ENCODE measurements around the gene IPO7. TPM values are rescaled to one million over a fixed set of nuclear protein-coding genes. Genes with fewer than 3 reads are reported as not detected.
"Not testable (repeated sequence)": the region's sequence is repeated elsewhere in the genome, so short reads cannot be mapped to it uniquely, and the experiment has no call there.

Gene IPO7
- 188 and 204 TPM in 2 replicates for total RNA-seq (2014; rRNA removed; shearing (Covaris generic))

DNA sequence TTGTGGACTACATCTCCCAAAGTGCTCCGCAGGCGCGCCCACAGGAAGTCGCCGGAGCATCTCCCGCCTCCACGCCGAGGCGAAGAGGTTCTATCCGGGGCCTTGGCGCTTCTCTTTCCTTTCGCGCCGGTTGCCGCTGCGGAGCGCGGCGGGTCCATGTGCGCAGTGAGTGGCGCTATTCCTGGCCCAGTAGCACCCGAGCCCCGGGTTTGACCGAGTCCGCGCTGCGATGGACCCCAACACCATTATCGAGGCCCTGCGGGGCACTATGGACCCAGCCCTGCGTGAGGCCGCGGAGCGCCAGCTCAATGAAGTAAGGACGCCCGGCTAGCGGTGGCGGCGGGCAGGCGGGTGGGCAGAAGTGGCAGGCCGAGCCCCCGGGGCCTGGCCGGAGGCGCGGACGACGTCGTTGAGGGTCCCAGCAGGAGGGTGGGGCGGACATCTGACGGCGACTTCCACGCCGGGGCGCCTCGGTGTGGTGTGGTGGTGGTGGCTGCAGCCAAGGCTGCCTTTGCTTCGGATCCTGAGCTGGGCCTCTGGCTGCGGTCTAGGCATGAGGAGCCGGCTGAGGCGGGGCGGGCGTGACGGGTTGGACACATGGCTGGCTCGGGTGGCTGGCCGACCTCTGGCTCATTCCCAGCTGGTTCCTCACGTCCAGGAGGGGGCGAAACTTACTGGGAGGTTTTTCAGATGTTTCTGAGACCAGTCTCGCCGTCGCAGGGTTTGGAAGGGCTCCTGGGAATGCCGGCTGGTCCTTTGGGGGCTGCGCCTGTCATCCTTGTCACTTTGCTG is at the start of gene IPO7:
Gene IPO7 (plus strand): TSS at position 118 of the 792 bp plus-strand sequence. CDS start 112 bp downstream, at position 230.
- DNase-seq, result peak; percentile 96
- no peaks in the 10 kb centered on the region for H3K27me3 ChIP-seq
- peaks cover 38% of the 10 kb centered on the region for H3K36me3 ChIP-seq
- peaks cover 12% of the 10 kb centered on the region; the same call in 1 of the 2 replicates for H3K4me1 ChIP-seq
- peak within 1 kb of the TSS; percentile 87 for H3K4me3 ChIP-seq
- no peaks in the 10 kb centered on the region for H3K9me3 ChIP-seq (replicated peaks)
- H3K27ac ChIP-seq, result peak within 1 kb of the TSS; percentile 96

DNA sequence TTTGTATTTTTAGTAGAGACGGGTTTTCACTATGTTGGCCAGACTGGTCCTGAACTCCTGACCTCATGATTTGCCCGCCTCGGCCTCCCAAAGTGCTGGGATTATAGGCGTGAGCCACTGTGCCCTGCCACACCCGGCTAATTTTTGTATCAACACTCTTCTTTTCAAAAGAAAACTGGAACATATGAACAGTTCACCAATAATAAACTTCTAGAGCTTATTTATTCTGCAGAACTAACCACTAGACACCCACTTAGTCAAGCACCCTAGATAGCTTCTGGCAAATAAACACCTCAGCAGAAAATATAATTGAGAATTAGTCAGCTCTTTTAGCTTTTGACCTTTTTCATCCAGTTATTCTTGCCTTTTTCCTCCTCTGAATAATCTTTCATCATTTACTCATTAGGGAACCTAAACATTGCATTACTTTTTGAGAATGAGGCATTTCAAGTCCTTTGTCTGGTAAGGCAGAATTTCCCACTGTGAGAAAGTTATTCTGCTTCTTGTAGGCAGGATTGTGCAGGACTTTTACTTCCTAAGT is 42.7 kb upstream of the IPO7 start:
- Histone ChIP-seq H3K36me3 (no peaks in the 10 kb centered on the region), H3K27me3 (no peaks in the 10 kb centered on the region)
- no peak for DNase-seq

DNA sequence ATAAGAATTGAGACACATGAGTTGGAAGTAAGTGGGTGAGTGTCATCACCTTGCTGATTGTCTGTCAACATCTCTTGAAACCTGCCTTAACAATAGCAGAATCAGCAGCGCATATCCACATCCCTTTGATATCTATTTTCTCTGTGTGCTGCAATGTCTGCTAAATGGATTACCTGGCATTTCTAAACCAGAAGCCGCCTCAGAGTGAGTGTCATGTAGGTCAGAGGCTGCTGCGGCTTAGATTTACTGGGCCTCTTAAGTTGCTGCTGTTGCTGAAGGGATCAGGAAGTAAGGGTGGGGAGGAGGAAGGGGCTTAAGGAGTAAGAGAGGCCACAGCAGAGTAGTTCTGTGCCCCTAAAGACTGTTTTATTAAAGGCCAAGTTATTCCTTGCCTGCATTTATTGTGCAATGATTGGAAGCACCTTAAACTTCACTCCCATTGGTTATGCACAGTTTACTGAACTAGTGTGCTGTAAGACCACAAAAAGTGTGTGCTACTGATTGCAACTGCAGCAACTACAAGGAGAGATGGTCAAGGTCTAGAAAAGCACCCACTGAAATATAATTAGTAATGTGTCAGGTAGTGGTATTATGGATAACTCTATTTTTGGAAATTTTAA is 40.3 kb upstream of the IPO7 start:
- Histone ChIP-seq H3K27ac (no peak overlapping the region), H3K36me3 (no peaks in the 10 kb centered on the region), H3K4me1 (no peaks in the 10 kb centered on the region), H3K4me3 (no peak overlapping the region), H3K27me3 (no peaks in the 10 kb centered on the region), H3K9me3 (replicated peaks) (no peaks in the 10 kb centered on the region)
- no peak for DNase-seq

More for the DNA sequence above, 42.7 kb upstream of the IPO7 start:
- no peak overlapping the region for H3K27ac ChIP-seq
- H3K4me1 ChIP-seq, result no peaks in the 10 kb centered on the region
- H3K9me3 ChIP-seq (replicated peaks), result no peaks in the 10 kb centered on the region
- no peak overlapping the region for H3K4me3 ChIP-seq

DNA sequence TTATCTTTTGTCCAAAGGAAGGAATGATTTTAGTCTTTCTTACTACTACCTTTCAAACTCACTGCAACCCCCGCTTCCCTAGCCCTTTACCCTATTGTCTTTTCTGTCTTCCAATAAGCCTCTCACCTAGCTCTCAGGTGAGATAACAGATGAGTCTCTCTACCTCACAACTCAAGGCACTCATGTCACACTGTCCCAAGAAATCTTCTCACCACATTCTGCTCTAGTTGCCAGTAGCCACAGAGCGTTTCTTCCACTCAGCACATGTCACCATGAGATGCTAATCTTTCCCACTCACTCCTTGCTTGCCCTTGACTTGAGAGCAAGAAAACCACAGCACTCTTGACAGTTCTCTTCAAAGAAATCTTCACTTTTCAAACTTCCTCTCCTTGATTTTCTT is 37.4 kb upstream of the IPO7 start:
- no peaks in the 10 kb centered on the region; the same call in 1 of the 2 replicates for H3K9me3 ChIP-seq (replicated peaks)

DNA sequence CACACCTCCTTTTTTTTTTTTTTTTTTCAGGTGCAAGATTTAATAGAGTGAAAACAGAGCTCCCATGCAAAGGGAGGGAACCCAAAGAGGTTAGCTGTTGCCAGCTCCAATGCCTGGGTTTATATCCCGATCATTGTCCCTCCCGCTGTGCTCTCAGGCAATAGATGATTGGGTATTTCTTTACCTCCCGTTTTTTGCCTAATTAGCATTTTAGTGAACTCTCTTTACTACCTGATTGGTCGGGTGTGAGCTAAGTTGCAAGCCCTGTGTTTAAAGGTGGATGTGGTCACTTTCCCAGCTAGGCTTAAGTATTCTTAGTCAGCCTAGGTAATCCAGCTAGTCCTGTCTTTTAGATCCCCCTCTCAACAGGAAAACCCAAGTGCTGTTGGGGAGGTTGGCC is 36.7 kb upstream of the IPO7 start:
- not testable (repeated sequence) for DNase-seq; H3K27me3 ChIP-seq; H3K9me3 ChIP-seq (replicated peaks); H3K4me3 ChIP-seq; H3K27ac ChIP-seq; H3K36me3 ChIP-seq; H3K4me1 ChIP-seq

More for the DNA sequence above, 37.4 kb upstream of the IPO7 start:
- no peak overlapping the region for H3K27ac ChIP-seq
- H3K4me3 ChIP-seq, result no peak overlapping the region
- no peaks in the 10 kb centered on the region for H3K27me3 ChIP-seq
- no peak for DNase-seq
- H3K4me1 ChIP-seq, result no peaks in the 10 kb centered on the region
- no peaks in the 10 kb centered on the region for H3K36me3 ChIP-seq

DNA sequence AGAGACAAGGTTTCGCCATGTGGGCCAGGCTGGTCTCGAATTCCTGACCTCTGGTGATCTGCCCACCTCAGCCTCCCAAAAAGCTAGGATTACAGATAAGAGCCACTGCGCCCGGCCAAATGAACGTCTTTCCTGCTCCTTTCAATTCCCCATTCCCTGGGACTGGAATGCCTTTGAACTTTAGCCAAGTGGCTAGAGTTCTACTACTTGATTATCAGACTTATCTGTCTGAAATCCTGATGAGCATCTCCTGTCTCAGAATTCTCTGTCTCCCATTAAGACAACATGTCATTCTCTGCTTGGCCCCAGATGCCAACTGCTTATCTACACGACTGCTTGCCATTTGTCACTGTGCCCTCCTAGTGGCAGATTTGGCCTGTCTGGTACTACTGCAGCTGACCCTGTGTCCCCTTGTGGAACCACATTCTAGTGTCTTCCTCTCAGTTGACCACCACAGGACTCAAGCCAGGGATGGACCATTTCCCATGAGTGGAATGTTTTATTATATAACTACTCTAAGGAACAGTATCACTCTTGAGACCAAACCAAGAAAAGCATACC is 33.1 kb upstream of the IPO7 start:
- DNase-seq, result no peak
- no peak overlapping the region for H3K4me3 ChIP-seq
- no peaks in the 10 kb centered on the region; the same call in 1 of the 2 replicates for H3K9me3 ChIP-seq (replicated peaks)
- H3K27me3 ChIP-seq, result no peaks in the 10 kb centered on the region
- no peaks in the 10 kb centered on the region for H3K36me3 ChIP-seq
- no peak overlapping the region for H3K27ac ChIP-seq
- no peaks in the 10 kb centered on the region for H3K4me1 ChIP-seq

DNA sequence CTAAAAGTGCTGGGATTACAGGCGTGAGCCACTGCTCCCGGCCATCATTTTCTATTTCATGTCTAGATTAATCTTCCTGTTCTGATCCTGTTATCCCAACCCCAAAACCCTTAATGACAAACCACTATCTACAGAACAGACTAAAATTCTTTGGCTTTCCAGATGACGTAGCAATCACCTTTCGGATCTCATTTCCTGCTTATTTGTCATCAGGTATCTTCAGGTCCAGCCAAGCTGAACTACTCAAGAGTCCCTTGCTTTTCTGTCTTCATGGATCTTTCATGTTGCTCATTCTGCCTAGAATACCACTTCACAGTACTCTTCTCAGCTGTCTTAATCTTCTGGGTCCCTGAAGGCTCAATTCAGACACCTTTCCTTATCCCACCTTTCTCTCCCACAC is 27.4 kb upstream of the IPO7 start:
- H3K27ac ChIP-seq, result no peak overlapping the region
- DNase-seq, result no peak
- H3K9me3 ChIP-seq (replicated peaks), result no peaks in the 10 kb centered on the region; the same call in 1 of the 2 replicates
- no peaks in the 10 kb centered on the region for H3K4me1 ChIP-seq
- H3K36me3 ChIP-seq, result no peaks in the 10 kb centered on the region
- no peaks in the 10 kb centered on the region for H3K27me3 ChIP-seq
- no peak overlapping the region for H3K4me3 ChIP-seq

DNA sequence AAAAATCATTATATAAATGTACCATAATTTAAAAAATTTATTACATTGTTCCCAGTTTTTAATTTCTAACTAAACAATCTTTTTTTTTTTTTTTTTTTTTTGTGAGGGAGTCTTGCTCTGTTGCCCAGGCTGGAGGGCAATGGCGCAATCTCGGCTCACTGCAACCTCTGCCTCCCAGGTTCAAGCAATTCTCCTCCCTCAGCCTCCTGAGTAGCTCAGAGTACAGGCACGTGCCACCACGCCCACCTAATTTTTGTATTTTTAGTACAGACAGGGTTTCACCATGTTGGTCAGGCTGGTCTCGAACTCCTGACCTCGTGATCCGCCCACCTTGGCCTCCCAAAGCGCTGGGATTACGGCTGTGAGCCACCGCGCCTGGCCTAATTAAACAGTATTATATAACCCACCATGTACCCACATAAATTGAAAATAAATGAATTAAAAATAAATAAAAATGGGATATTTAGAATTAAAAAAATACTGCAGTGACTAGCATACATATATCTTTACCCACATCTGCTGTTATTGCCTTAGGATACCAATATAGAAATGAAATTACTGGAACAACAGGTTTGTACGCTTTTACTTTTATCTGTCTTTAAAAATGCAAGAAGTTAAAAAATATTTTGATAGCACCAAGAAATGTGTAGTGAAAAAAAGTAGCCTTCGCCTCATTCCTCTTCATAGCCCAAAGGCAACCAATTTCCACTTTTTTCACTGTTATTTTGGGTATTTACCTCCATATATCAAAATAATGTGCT is 23.4 kb upstream of the IPO7 start:
- H3K9me3 ChIP-seq (replicated peaks); H3K4me3 ChIP-seq; H3K36me3 ChIP-seq; DNase-seq; H3K4me1 ChIP-seq; H3K27me3 ChIP-seq; H3K27ac ChIP-seq: not testable (repeated sequence)

DNA sequence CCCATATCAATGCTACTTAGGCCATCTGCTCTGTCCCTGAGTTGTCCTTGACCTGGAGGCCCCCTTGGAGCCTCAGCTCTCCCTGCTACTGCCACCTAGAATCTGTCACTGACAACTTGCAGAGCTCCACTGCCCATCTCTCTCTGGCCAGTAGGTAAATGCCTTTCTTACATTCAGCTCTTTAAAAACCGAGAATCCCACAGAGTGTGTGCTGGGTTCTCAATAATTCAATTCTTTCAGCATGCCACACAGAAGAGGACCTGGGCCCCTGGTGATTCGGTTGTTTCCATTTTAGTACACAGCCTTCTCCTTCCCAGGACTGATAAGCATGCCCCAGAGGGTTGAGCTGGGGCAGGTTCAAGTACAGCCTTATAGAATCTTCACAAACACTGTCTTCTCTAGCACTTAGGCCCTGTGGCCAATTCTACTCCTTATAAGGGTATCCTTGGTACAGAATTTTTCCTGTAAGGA is 22.0 kb upstream of the IPO7 start:
- peaks cover 5% of the 10 kb centered on the region; the same call in 1 of the 2 replicates for H3K4me1 ChIP-seq
- no peak for DNase-seq
- H3K36me3 ChIP-seq, result no peaks in the 10 kb centered on the region
- no peak overlapping the region for H3K4me3 ChIP-seq
- no peak overlapping the region for H3K27ac ChIP-seq
- no peaks in the 10 kb centered on the region for H3K9me3 ChIP-seq (replicated peaks)
- H3K27me3 ChIP-seq, result no peaks in the 10 kb centered on the region

DNA sequence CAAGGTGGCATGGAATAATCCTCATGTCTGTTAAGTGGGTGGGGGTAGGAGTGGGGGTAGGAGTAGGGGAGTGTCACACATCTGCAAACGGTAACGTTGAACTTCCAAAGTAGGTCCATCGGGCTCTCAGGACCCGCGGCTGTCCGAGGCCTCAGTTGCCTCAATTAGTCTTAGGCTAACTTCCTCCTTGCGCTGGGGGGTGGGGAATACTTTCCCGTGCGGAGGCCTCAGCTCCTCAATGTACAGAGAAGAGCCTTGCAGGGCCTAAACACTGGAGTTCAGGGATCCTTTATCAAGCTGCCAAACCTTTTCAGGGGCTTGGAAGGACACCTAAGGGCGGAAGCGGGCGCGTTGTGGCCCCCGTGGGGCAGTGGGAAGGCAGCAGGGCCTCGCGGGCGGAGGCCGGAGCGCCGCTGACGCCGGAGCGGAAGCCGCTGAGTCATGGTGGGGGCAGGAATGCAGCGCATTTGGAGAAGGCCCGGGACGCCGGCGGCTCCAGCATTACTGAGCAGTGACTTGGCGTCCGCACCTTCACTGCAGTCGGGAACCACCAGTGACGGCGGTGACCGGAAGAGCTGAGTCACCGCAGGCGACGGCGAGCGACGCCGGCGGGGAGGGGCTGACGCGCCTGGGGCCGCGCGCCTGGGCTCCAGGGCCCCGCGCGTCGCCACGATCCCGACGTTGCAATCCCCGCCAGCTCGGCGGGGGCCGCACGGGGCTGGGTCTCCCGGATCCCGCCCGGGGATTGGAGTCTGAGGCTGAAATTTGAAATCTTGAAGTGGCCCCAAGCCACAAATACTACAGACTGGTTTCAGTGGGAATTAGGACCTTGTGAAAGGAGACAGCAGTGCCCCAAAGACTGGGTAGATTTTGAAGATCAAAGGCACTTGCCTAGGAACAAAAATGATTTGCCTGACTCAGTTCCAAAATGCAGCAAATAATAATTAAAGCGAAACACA is 20.2 kb upstream of the IPO7 start:
- no peaks in the 10 kb centered on the region for H3K9me3 ChIP-seq (replicated peaks)
- H3K27me3 ChIP-seq, result no peaks in the 10 kb centered on the region
- no peaks in the 10 kb centered on the region for H3K36me3 ChIP-seq
- H3K4me3 ChIP-seq, result peak overlapping the region; percentile 58
- H3K27ac ChIP-seq, result peak overlapping the region; percentile 91
- H3K4me1 ChIP-seq, result peaks cover 5% of the 10 kb centered on the region; the same call in 1 of the 2 replicates
- peak; percentile 97 for DNase-seq

DNA sequence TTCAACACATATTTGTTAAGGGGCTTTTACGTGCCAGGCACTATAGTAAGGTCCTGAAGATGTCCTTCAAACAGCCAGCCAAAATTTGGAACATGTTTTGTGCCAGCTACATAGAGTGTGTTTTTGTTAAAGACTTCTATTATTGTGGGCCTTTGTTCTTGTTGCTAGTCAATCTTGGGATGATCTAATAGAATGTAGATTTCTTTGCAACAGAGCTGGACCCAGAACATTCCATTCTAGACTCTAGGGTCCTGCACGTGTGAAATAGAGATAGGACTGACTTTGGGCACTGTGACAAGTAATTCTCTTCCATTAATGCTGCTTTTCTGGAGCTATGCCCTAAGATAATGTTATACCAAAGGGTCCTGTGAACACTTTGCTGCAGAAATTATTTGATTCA is 16.9 kb upstream of the IPO7 start:
- no peaks in the 10 kb centered on the region for H3K9me3 ChIP-seq (replicated peaks)
- no peak for DNase-seq
- no peaks in the 10 kb centered on the region for H3K36me3 ChIP-seq
- no peaks in the 10 kb centered on the region for H3K27me3 ChIP-seq
- no peak overlapping the region for H3K27ac ChIP-seq
- no peak overlapping the region for H3K4me3 ChIP-seq
- peaks cover 5% of the 10 kb centered on the region; the same call in 1 of the 2 replicates for H3K4me1 ChIP-seq

DNA sequence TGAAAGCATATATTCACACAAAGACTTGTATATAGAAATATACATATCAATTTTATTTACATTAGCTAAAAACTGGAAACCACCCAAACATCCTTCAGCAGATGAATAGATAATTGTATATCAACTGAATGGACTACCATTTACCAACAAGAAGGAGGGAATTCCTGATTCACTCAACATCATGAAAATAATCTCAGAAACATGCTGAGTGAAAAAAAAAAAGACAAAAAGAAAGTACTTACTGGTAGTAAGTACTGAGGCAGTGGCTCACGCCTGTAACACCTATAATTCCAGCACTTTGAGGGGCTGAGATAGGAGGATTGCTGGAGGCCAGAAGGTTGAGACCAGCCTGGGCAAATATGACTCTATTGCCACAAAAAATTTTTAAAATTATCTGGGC is 7.4 kb upstream of the IPO7 start:
- Histone ChIP-seq H3K27me3 (no peaks in the 10 kb centered on the region), H3K4me3 (no peak overlapping the region), H3K9me3 (replicated peaks) (no peaks in the 10 kb centered on the region), H3K27ac (no peak overlapping the region), H3K4me1 (no peaks in the 10 kb centered on the region), H3K36me3 (no peaks in the 10 kb centered on the region)
- DNase-seq, result no peak

DNA sequence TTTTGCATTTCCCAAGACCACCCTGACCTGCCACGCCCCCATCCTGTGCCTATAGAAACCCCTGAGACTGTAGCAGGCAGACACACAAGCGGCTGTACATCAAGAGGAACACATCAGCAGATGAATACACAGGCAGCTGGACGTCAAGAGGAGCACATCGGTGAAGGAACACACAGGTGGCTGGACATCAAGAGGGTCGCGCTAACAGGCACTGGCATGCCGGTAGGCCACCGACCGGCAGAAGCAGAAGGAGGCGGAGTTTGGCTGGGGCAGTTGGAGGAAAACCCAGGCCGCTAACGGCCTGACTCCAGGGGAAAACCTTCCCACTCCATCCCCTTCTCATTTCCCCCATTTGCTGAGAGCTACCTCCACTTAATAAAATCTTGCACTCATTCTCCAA is 5.4 kb upstream of the IPO7 start:
- Histone ChIP-seq H3K36me3 (no peaks in the 10 kb centered on the region), H3K27ac (no peak overlapping the region), H3K9me3 (replicated peaks) (no peaks in the 10 kb centered on the region), H3K27me3 (no peaks in the 10 kb centered on the region), H3K4me1 (no peaks in the 10 kb centered on the region), H3K4me3 (no peak overlapping the region)
- DNase-seq, result peak; percentile 20 to 26

All from SJCRH30 (cell line).